HepG2 (cell line): ENCODE results near the gene NATD1. TPM values are rescaled to one million over a fixed set of nuclear protein-coding genes. Genes with fewer than 3 reads are reported as not detected.

Source experiments
- GZF1 ChIP-seq: sonication (generic); formaldehyde crosslinking; IDR thresholded peaks from 2 replicates; pipeline ENCODE4 v1.5.1; 2020; ENCODE audit warnings: mild to moderate bottlenecking, missing genetic modification reagents
- HDAC2 ChIP-seq: sonication (generic); formaldehyde crosslinking; IDR thresholded peaks from 2 replicates; pipeline ENCODE4 v1.4.0; 2020; ENCODE audit warnings: missing genetic modification reagents
- LCORL ChIP-seq, 2 experiments: fragments of 450-650 bp in 1 of 2; sonication (generic) in 1 of 2; formaldehyde crosslinking in 1 of 2; IDR thresholded peaks; 2 replicates each; pipeline versions ENCODE4 v1.5.0 to v1.6.1; 2017 to 2020; ENCODE audit warnings: antibody characterized with exemption in 1 of 2, missing genetic modification reagents in 1 of 2
- NCOA1 ChIP-seq: sonication (generic); formaldehyde crosslinking; IDR thresholded peaks from 2 replicates; pipeline ENCODE4 v1.9.0; 2021; ENCODE audit warnings: missing genetic modification reagents
- NKX3-1 ChIP-seq: sonication (generic); formaldehyde crosslinking; IDR thresholded peaks from 2 replicates; pipeline ENCODE4 v1.5.0; 2020; ENCODE audit warnings: missing genetic modification reagents
- XRCC5 ChIP-seq: fragments of 200-400 bp; formaldehyde crosslinking; optimal IDR thresholded peaks from 2 replicates; pipeline ENCODE3; 2017; ENCODE audit warnings: mild to moderate bottlenecking, low read length
- ZFP36 ChIP-seq: fragments of 150-350 bp; IDR thresholded peaks from 2 replicates; pipeline ENCODE4 v1.6.1; 2018; ENCODE audit warnings: borderline replicate concordance, low read length, low read depth; ENCODE audit not compliant: partially characterized antibody
- ZFY ChIP-seq: sonication (generic); formaldehyde crosslinking; IDR thresholded peaks from 2 replicates; pipeline ENCODE4 v1.4.0; 2020; ENCODE audit warnings: missing genetic modification reagents
- ZKSCAN8 ChIP-seq: IDR thresholded peaks from 2 replicates; pipeline ENCODE4 v1.6.1; 2016; ENCODE audit warnings: borderline replicate concordance, missing genetic modification reagents, missing compliant biosample characterization
- ZNF703 ChIP-seq: sonication (generic); formaldehyde crosslinking; IDR thresholded peaks from 2 replicates; pipeline ENCODE4 v1.5.1; 2020; ENCODE audit warnings: missing genetic modification reagents, mild to moderate bottlenecking, moderate library complexity, borderline replicate concordance
- polyA plus RNA-seq, 8 experiments: library from polyadenylated mRNA; depleted of rRNA in 3 of 8; stranded (reverse) in 7 of 8; unstranded in 1 of 8; fragments of >200 nt; fragmentation: Illumina TruSeq in 4 of 8; extraction: Trizol in 4 of 8; gene quantifications; 2 replicates each; pipeline versions ENCODE4 v1.2.1 to v1.2.3, GENCODE V29; 2011 to 2016; ENCODE audit warnings: low read depth in 4 of 8, missing spikeins in 1 of 8, mixed read lengths in 1 of 8; ENCODE audit not compliant: insufficient read depth in 1 of 8
- total RNA-seq, 5 experiments: library from RNA; depleted of rRNA; stranded (reverse); fragments of >200 nt; fragmentation: Illumina TruSeq; extraction: Trizol; gene quantifications; 2 replicates each; pipeline ENCODE4 v1.2.3, GENCODE V29; 2016; ENCODE audit warnings: low read depth in 1 of 5
- TF ChIP-seq, protein P1 (sequence below): sonication (generic); formaldehyde crosslinking; IDR thresholded peaks from 2 replicates; pipeline ENCODE4 v1.5.0; 2020; ENCODE audit warnings: mild to moderate bottlenecking, missing genetic modification reagents

The NATD1 gene
- total and polyA plus RNA-seq, 2 of the 13 experiments (the other 11 are each of a cell fraction or from before 2014, with no cell fraction given) = 0.31 to 2.3 TPM

DNA sequence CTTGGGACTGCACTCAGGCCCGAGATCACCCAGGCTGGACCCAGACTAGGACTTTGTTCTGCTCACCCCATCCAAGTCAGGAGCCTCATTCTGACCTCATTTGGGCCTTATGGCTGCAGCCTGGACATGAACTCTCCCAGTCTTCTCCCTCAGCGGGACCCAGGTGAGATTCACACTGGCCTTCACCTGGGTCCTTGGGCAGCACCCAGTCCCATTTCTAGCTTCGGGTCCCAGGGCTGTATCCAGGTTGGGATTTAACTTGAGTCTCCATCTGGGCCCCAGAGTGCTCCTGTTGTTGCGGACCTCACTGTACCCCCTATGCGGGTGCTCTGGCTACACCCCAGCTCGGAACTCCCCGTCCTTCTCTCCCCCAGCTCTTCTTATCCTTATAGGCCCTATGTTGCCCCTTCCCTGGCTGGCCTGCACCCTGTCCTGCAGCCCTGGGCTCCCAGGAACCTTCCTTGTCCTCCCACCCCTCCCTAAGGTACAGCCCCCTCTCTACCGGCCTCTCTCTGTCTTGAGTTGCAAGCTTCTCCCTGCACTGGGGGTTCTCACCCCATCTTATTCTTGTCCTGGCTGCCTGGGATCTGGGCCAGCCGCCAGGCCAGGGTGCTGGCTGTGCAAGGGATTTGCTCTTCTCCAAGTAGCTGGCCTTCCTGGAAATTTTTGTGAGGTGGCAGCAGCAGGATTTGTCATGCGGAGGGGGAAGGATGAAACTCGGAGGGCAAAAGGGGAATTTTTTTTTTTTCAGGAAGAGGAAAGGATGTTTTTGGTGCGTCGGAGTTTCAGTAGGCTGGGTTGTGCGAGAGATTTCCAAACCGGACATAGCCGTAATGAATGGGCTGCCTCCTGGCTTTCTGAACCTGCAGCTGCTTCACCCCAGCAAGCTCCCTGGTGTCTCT, 32.2 kb upstream of the NATD1 start (continued):
- TF ChIP-seq LCORL (IDR thresholded peaks at IDR 0.05) (no peak), LCORL (CRISPR knock-in tag; IDR thresholded peaks at IDR 0.05) (peak; percentile 33; the same call in 1 of the 2 replicates), XRCC5 (peak; percentile 9), GZF1 (CRISPR knock-in tag) (no peak), ZNF703 (CRISPR knock-in tag) (no peak; the same call in 1 of the 2 replicates), ZKSCAN8 (CRISPR knock-in tag) (no peak), NCOA1 (CRISPR knock-in tag) (peak; percentile 48; the same call in 1 of the 2 replicates), HDAC2 (CRISPR knock-in tag) (0 out of 2 replicates have a peak, but pooled peaks have one; percentile 1), ZFP36 (no peak), NKX3-1 (0 out of 2 replicates have a peak, but pooled peaks have one; percentile 22), ZFY (CRISPR knock-in tag) (peak; percentile 73; the same call in 1 of the 2 replicates)
- TF ChIP-seq, protein P1, sequence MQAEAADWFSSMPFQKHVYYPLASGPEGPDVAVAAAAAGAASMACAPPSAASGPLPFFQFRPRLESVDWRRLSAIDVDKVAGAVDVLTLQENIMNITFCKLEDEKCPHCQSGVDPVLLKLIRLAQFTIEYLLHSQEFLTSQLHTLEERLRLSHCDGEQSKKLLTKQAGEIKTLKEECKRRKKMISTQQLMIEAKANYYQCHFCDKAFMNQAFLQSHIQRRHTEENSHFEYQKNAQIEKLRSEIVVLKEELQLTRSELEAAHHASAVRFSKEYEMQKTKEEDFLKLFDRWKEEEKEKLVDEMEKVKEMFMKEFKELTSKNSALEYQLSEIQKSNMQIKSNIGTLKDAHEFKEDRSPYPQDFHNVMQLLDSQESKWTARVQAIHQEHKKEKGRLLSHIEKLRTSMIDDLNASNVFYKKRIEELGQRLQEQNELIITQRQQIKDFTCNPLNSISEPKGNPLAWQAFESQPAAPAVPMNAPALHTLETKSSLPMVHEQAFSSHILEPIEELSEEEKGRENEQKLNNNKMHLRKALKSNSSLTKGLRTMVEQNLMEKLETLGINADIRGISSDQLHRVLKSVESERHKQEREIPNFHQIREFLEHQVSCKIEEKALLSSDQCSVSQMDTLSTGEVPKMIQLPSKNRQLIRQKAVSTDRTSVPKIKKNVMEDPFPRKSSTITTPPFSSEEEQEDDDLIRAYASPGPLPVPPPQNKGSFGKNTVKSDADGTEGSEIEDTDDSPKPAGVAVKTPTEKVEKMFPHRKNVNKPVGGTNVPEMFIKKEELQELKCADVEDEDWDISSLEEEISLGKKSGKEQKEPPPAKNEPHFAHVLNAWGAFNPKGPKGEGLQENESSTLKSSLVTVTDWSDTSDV (CRISPR knock-in tag) = no peak
- TF ChIP-seq, all 625 proteins: peak for 24
